IMR-90 (cell line): ENCODE data around the gene AUTS2. TPM values are rescaled to one million over a fixed set of nuclear protein-coding genes. Genes with fewer than 3 reads are reported as not detected.

Experiments used
- ATAC-seq: fragments of 200-7000 bp; cut with Tn5 transposase; 2 replicates; pipeline ENCODE4 v1.9.1; 2020; ENCODE audit warnings: low read depth, mild to moderate bottlenecking, moderate library complexity
- BruUV-seq: library from RNA; stranded (reverse); fragments of 400-500 nt; replicated peaks from 2 replicates; lab custom pipeline; 2021; lab: Mats Ljungman, UMichigan
- CTCF ChIA-PET: fragments of 300-600 bp; formaldehyde crosslinking; extraction: SDS; loops from one replicate; lab custom pipeline; 2021; ENCODE audit warnings: antibody characterized with exemption; lab: Yijun Ruan, JAX
- POLR2A ChIA-PET: fragments of 300-600 bp; sonication (Branson Sonifier 250); formaldehyde crosslinking; loops from one replicate; lab custom pipeline; 2022; ENCODE audit warnings: antibody characterized with exemption; ENCODE audit not compliant: unreplicated experiment; lab: Charles Lee
- DNase-seq: peaks from one replicate; pipeline ENCODE4 v3.0.0; 2013
- H2AFZ ChIP-seq: replicated peaks from 2 replicates; pipeline ENCODE3; 2013; ENCODE audit warnings: low read length, mild to moderate bottlenecking; ENCODE audit not compliant: poor library complexity
- H2AK5ac ChIP-seq: 2 replicates; pipeline ENCODE4 v1.6.1; 2013; ENCODE audit warnings: low read depth, low read length, inconsistent platforms
- H2AK9ac ChIP-seq: replicated peaks from 2 replicates; pipeline ENCODE3; 2013; ENCODE audit warnings: mild to moderate bottlenecking, low read depth, low read length, moderate library complexity; ENCODE audit not compliant: poor library complexity
- H2BK120ac ChIP-seq: 2 replicates; pipeline ENCODE4 v1.6.1; 2013; ENCODE audit warnings: low read depth, low read length, inconsistent platforms
- H2BK15ac ChIP-seq: 3 replicates; pipeline ENCODE4 v1.6.1; 2013; ENCODE audit warnings: low read depth, low read length, inconsistent platforms
- H2BK20ac ChIP-seq: 2 replicates; pipeline ENCODE4 v1.6.1; 2013; ENCODE audit warnings: low read depth, mild to moderate bottlenecking, inconsistent platforms, low read length, moderate library complexity
- H2BK5ac ChIP-seq: 2 replicates; pipeline ENCODE4 v1.6.1; 2013; ENCODE audit warnings: mild to moderate bottlenecking, low read depth, low read length, inconsistent platforms; ENCODE audit not compliant: poor library complexity, severe bottlenecking
- H3K14ac ChIP-seq: replicated peaks from 2 replicates; pipeline ENCODE4 v1.6.1; 2013; ENCODE audit warnings: low read depth, low read length, inconsistent platforms
- H3K18ac ChIP-seq: 2 replicates; pipeline ENCODE4 v1.6.1; 2013; ENCODE audit warnings: low read depth, low read length, control low read depth
- H3K23ac ChIP-seq: 2 replicates; pipeline ENCODE4 v1.6.1; 2013; ENCODE audit warnings: low read depth, low read length, inconsistent platforms
- H3K27ac ChIP-seq: 2 replicates; pipeline ENCODE4 v1.5.1; 2013; ENCODE audit warnings: mild to moderate bottlenecking, control low read depth, low read length; ENCODE audit not compliant: insufficient read depth
- H3K27me3 ChIP-seq: 2 replicates; pipeline ENCODE4 v1.6.1; 2013; ENCODE audit warnings: low read length; ENCODE audit not compliant: control insufficient read depth, insufficient read depth
- H3K36me3 ChIP-seq: 2 replicates; pipeline ENCODE4 v1.6.1; 2013; ENCODE audit warnings: low read length, mixed read lengths; ENCODE audit not compliant: control insufficient read depth, insufficient read depth
- H3K4ac ChIP-seq: 2 replicates; pipeline ENCODE4 v1.6.1; 2013; ENCODE audit warnings: low read depth, low read length, inconsistent platforms
- H3K4me1 ChIP-seq: 2 replicates; pipeline ENCODE4 v1.6.1; 2013; ENCODE audit warnings: low read length, mixed read lengths; ENCODE audit not compliant: control insufficient read depth, insufficient read depth
- H3K4me2 ChIP-seq: 2 replicates; pipeline ENCODE4 v1.6.1; 2013; ENCODE audit warnings: low read depth, mild to moderate bottlenecking, control low read depth, low read length, moderate library complexity
- H3K4me3 ChIP-seq: 2 replicates; pipeline ENCODE4 v1.5.1; 2013; ENCODE audit warnings: low read depth, mild to moderate bottlenecking, control low read depth, low read length, moderate library complexity; ENCODE audit not compliant: insufficient read depth
- H3K56ac ChIP-seq: 2 replicates; pipeline ENCODE4 v1.6.1; 2013; ENCODE audit warnings: low read length, inconsistent platforms; ENCODE audit not compliant: insufficient read depth; ENCODE audit errors: extremely low read depth
- H3K79me1 ChIP-seq, 2 experiments: 2 replicates each; pipeline ENCODE4 v1.6.1; 2013; ENCODE audit warnings: low read length in 2 of 2, inconsistent platforms in 1 of 2, low read depth in 1 of 2
- H3K9ac ChIP-seq: 2 replicates; pipeline ENCODE4 v1.6.1; 2013; ENCODE audit warnings: low read depth, low read length, control low read depth
- H3K9me1 ChIP-seq: 2 replicates; pipeline ENCODE4 v1.6.1; 2013; ENCODE audit warnings: low read length, inconsistent platforms; ENCODE audit not compliant: insufficient read depth
- H3K9me3 ChIP-seq: 2 replicates; pipeline ENCODE4 v1.6.1; 2013; ENCODE audit warnings: low read length; ENCODE audit not compliant: control insufficient read depth, insufficient read depth
- H4K20me1 ChIP-seq: 2 replicates; pipeline ENCODE4 v1.6.1; 2013; ENCODE audit warnings: low read length, inconsistent platforms; ENCODE audit not compliant: insufficient read depth
- H4K5ac ChIP-seq: 2 replicates; pipeline ENCODE4 v1.6.1; 2013; ENCODE audit warnings: mild to moderate bottlenecking, low read depth, low read length, control low read depth
- H4K8ac ChIP-seq, 2 experiments: 2 replicates each; pipeline ENCODE4 v1.6.1; 2013; ENCODE audit warnings: low read depth in 2 of 2, low read length in 2 of 2, control low read depth in 1 of 2, inconsistent platforms in 1 of 2
- H4K91ac ChIP-seq: 2 replicates; pipeline ENCODE4 v1.6.1; 2013; ENCODE audit warnings: low read depth, low read length, inconsistent platforms; ENCODE audit not compliant: insufficient read depth
- BHLHE40 ChIP-seq: fragments of 150-350 bp; IDR thresholded peaks from 2 replicates; pipeline ENCODE4 v1.6.1; 2016; ENCODE audit warnings: mild to moderate bottlenecking, low read depth, low read length
- CEBPB ChIP-seq: IDR thresholded peaks from 2 replicates; pipeline ENCODE4 v1.6.1; 2012; ENCODE audit warnings: low read depth, low read length, improper control_type of control experiment
- CHD1 ChIP-seq: IDR thresholded peaks from 2 replicates; pipeline ENCODE4 v1.6.1; 2012; ENCODE audit warnings: low read depth, low read length, improper control_type of control experiment
- FOS ChIP-seq: fragments of 150-350 bp; IDR thresholded peaks from 2 replicates; pipeline ENCODE4 v1.6.1; 2016; ENCODE audit warnings: low read depth, low read length
- MAFK ChIP-seq: IDR thresholded peaks from 2 replicates; pipeline ENCODE4 v1.6.1; 2012; ENCODE audit warnings: low read depth, low read length, improper control_type of control experiment
- MAZ ChIP-seq: IDR thresholded peaks from 2 replicates; pipeline ENCODE4 v1.6.1; 2012; ENCODE audit warnings: low read depth, mild to moderate bottlenecking, low read length, improper control_type of control experiment, moderate library complexity, borderline replicate concordance
- MXI1 ChIP-seq: IDR thresholded peaks from 2 replicates; pipeline ENCODE4 v1.6.1; 2012; ENCODE audit warnings: low read depth, mild to moderate bottlenecking, low read length, moderate library complexity, borderline replicate concordance
- NFE2L2 ChIP-seq: fragments of 150-350 bp; IDR thresholded peaks from 2 replicates; pipeline ENCODE4 v1.6.1; 2016; ENCODE audit warnings: low read depth, mild to moderate bottlenecking, low read length
- POLR2A ChIP-seq: IDR thresholded peaks from 2 replicates; pipeline ENCODE4 v1.6.1; 2012; ENCODE audit warnings: mild to moderate bottlenecking, low read depth, low read length
- RAD21 ChIP-seq: IDR thresholded peaks from 2 replicates; pipeline ENCODE4 v1.6.1; 2012; ENCODE audit warnings: low read length, improper control_type of control experiment
- RCOR1 ChIP-seq: IDR thresholded peaks from 2 replicates; pipeline ENCODE4 v1.6.1; 2012; ENCODE audit warnings: mild to moderate bottlenecking, low read length, improper control_type of control experiment; ENCODE audit not compliant: insufficient replicate concordance
- SMC3 ChIP-seq: fragments of 150-350 bp; IDR thresholded peaks from 2 replicates; pipeline ENCODE4 v1.6.1; 2016; ENCODE audit warnings: low read depth, mild to moderate bottlenecking, antibody characterized with exemption, low read length, moderate library complexity
- whole genome bisulfite sequencing, 2 experiments: methylation state at CpG; one replicate each; pipeline versions ENCODE4 v1.1.5 to v1.1.7; 2013; ENCODE audit warnings: missing lambda C conversion rate in 2 of 2; ENCODE audit not compliant: insufficient read length in 1 of 2; ENCODE audit errors: extremely low coverage in 2 of 2; 5-methylcytosine and 5-hydroxymethylcytosine counted together
- dilution Hi-C: fragments of 300-500 bp; cut with HindIII; formaldehyde crosslinking; loops from one replicate; pipeline ENCODE4 v1.14.3; 2018; ENCODE audit warnings: low sequenced_read_pairs; ENCODE audit not compliant: unreplicated experiment
- in situ Hi-C: fragments of 300-500 bp; cut with MboI; formaldehyde crosslinking; loops from 3 replicates; pipeline ENCODE4 v1.14.3; 2019; ENCODE audit warnings: low sequenced_read_pairs, inconsistent platforms, mixed read lengths
- intact Hi-C: fragments of 100-400 bp; cut with micrococcal nuclease; formaldehyde crosslinking; loops from 2 replicates; pipeline ENCODE4 v1.10.0; 2022
- polyA plus RNA-seq, 3 experiments: library from polyadenylated mRNA; depleted of rRNA; stranded (reverse); fragments of >200 nt; gene quantifications; 2 replicates each; pipeline ENCODE4 v1.2.3, GENCODE V29; 2012; ENCODE audit warnings: low replicate concordance in 1 of 3
- total RNA-seq: library from RNA; depleted of rRNA; stranded (reverse); fragments of >200 nt; gene quantifications from 2 replicates; pipeline ENCODE4 v1.2.3, GENCODE V29; 2012
- TF ChIP-seq, protein P1 (sequence below): conservative IDR thresholded peaks from 2 replicates; pipeline ENCODE4 v1.5.1; 2012; ENCODE audit warnings: mild to moderate bottlenecking, low read depth, low read length, improper control_type of control experiment

AUTS2 gene
- total and polyA plus RNA-seq, 2 of the 4 experiments (the other 2 are of a cell fraction) = 0.90 to 3.0 TPM

- Histone ChIP-seq H4K8ac (no peak overlapping the region), H3K4me2 (no peak overlapping the region), H4K91ac (no peak overlapping the region), H3K79me1 (no peaks in the 10 kb centered on the region), H2AFZ (no peak overlapping the region), H2BK120ac (no peak overlapping the region), H4K20me1 (no peaks in the 10 kb centered on the region), H3K4me3 (no peak overlapping the region), H3K9me3 (no peaks in the 10 kb centered on the region), H3K27ac (no peak overlapping the region), H3K27me3 (no peaks in the 10 kb centered on the region), H2AK5ac (no peak overlapping the region), H3K4ac (no peak overlapping the region), H4K5ac (no peak overlapping the region), H3K4me1 (no peaks in the 10 kb centered on the region), H3K14ac (no peak overlapping the region), H3K23ac (no peak overlapping the region), H3K18ac (no peak overlapping the region), H2BK5ac (no peak overlapping the region), H3K9ac (no peak overlapping the region), H3K36me3 (no peaks in the 10 kb centered on the region), H3K56ac (no peak overlapping the region), H3K9me1 (no peaks in the 10 kb centered on the region), H2AK9ac (no peak overlapping the region), H2BK20ac (no peak overlapping the region), H2BK15ac (no peak overlapping the region)
- ATAC-seq = no peak
- intact Hi-C loops = no loop called here
- no peak for DNase-seq
- POLR2A ChIA-PET = no interaction called here
- TF ChIP-seq BHLHE40 = no peak
- no peak for TF ChIP-seq FOS
- TF ChIP-seq NFE2L2 = no peak
- TF ChIP-seq CHD1 = no peak
- TF ChIP-seq POLR2A = no peak
- TF ChIP-seq, protein P1, sequence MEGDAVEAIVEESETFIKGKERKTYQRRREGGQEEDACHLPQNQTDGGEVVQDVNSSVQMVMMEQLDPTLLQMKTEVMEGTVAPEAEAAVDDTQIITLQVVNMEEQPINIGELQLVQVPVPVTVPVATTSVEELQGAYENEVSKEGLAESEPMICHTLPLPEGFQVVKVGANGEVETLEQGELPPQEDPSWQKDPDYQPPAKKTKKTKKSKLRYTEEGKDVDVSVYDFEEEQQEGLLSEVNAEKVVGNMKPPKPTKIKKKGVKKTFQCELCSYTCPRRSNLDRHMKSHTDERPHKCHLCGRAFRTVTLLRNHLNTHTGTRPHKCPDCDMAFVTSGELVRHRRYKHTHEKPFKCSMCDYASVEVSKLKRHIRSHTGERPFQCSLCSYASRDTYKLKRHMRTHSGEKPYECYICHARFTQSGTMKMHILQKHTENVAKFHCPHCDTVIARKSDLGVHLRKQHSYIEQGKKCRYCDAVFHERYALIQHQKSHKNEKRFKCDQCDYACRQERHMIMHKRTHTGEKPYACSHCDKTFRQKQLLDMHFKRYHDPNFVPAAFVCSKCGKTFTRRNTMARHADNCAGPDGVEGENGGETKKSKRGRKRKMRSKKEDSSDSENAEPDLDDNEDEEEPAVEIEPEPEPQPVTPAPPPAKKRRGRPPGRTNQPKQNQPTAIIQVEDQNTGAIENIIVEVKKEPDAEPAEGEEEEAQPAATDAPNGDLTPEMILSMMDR = no peak
- TF ChIP-seq SMC3 = no peak
- no peak for TF ChIP-seq CEBPB
- TF ChIP-seq MXI1 = no peak
- no peak for TF ChIP-seq RCOR1
- no peak for TF ChIP-seq RAD21
- TF ChIP-seq MAZ = no peak
- no peak for TF ChIP-seq MAFK
- BruUV-seq = no TSS peak
- CTCF ChIA-PET = no interaction called here
- dilution Hi-C loops = no loop called here
- WGBS, 2 experiments = 60% methylated on average over 1 of the region's 4 CpGs; no CpG with 5 or more reads in 1 of the 2 experiments
- in situ Hi-C loops = no loop called here
Measured at GRCh38 chr7:70360557-70360956, 762.3 kb downstream of the AUTS2 start.
